MCF 10A (cell line): Measurements from ENCODE around the gene ABCA1. TPM values are rescaled to one million over a fixed set of nuclear protein-coding genes. Genes with fewer than 3 reads are reported as not detected.

Source experiments
- BruUV-seq: library from RNA; stranded (reverse); fragments of 400-500 nt; replicated peaks from 2 replicates; lab custom pipeline; 2021; lab: Mats Ljungman, UMichigan
- CTCF ChIA-PET: fragments of 300-600 bp; sonication (Branson Sonifier 250); formaldehyde crosslinking; extraction: SDS; loops from one replicate; lab custom pipeline; 2021; ENCODE audit warnings: antibody characterized with exemption, inconsistent platforms; lab: Yijun Ruan, JAX
- POLR2A ChIA-PET: fragments of 300-600, 350-650 bp; sonication (Branson Sonifier 250); formaldehyde crosslinking; extraction: SDS; loops from one replicate; lab custom pipeline; 2020; ENCODE audit warnings: antibody characterized with exemption, inconsistent platforms; lab: Yijun Ruan, JAX
- DNase-seq: peaks from one replicate; pipeline ENCODE4 v3.0.0-alpha.2; 2018; ENCODE audit not compliant: unreplicated experiment
- H3K27ac Mint-ChIP-seq: one replicate; pipeline ENCODE4 v1.8.0; 2022; ENCODE audit warnings: mild to moderate bottlenecking, low read depth, mixed read lengths; ENCODE audit not compliant: unreplicated experiment
- H3K27me3 Mint-ChIP-seq: one replicate; pipeline ENCODE4 v1.8.0; 2022; ENCODE audit warnings: mixed read lengths; ENCODE audit not compliant: insufficient read depth, unreplicated experiment
- H3K36me3 Mint-ChIP-seq: one replicate; pipeline ENCODE4 v1.8.0; 2022; ENCODE audit warnings: mild to moderate bottlenecking, moderate library complexity, mixed read lengths; ENCODE audit not compliant: insufficient read depth, unreplicated experiment
- H3K4me1 Mint-ChIP-seq: one replicate; pipeline ENCODE4 v1.8.0; 2022; ENCODE audit warnings: mixed read lengths; ENCODE audit not compliant: insufficient read depth, unreplicated experiment
- H3K4me3 Mint-ChIP-seq: one replicate; pipeline ENCODE4 v1.8.0; 2022; ENCODE audit warnings: mild to moderate bottlenecking, moderate library complexity, mixed read lengths; ENCODE audit not compliant: unreplicated experiment
- H3K9me3 Mint-ChIP-seq: one replicate; pipeline ENCODE4 v1.8.0; 2022; ENCODE audit warnings: mixed read lengths; ENCODE audit not compliant: unreplicated experiment
- CTCF ChIP-seq: fragments of 200-600 bp; IDR thresholded peaks from one replicate; pipeline ENCODE4 v1.8.0; 2022; ENCODE audit warnings: antibody characterized with exemption, mild to moderate bottlenecking; ENCODE audit not compliant: unreplicated experiment
- intact Hi-C: fragments of 100-400 bp; cut with micrococcal nuclease; formaldehyde crosslinking; loops from 2 replicates; pipeline ENCODE4 v1.14.1; 2022
- total RNA-seq: library from RNA; stranded (reverse); gene quantifications from 2 replicates; pipeline ENCODE4 v1.2.3, GENCODE V29; 2022

ABCA1 gene
- total RNA-seq, 1 experiment from 2014 or later: 0.28 TPM

DNA sequence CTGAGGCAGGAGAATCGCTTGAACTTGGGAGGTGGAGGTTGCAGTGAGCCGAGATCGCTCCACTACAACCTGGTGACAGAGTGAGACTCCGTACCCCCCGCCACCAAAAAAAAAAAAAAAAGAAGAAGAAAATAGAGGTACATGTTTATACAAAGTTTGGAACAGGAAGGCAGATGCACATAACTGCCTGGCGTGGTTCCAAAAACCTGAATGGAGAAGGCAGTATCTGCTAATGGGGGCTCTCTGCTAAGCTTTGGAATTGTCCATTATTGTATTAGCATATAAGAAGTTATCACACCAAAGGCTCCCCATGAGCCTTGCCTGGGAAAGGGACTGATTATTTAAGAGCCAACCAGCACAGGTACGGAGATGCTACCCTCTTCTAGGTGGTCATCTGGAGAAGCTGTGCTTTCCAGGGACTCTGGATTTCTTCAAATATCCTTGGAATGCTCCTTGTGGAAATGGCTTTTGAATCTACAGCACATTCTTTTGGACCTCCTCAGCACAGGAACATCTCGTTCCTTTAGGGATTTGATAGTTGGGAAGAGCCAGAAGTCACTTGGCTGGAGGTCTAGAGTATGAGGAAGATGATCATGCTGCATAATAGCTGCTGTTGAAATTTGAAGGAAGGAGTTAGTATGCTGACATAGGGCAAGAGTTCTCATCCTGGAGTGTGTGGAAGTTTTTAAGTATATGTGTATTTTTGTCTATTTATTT lies 42.5 kb upstream of the ABCA1 start:
- Mint-ChIP-seq H3K9me3 (no peaks in the 10 kb centered on the region), H3K27ac (no peak overlapping the region), H3K27me3 (no peaks in the 10 kb centered on the region), H3K4me3 (no peak overlapping the region), H3K4me1 (peaks cover 16% of the 10 kb centered on the region), H3K36me3 (no peaks in the 10 kb centered on the region)
- no peak for DNase-seq
- CTCF ChIA-PET: interaction anchor here (0.6 to 1.3 kb wide), 7 partner anchors 11 to 578 kb away, joined by 3 to 6 read pairs (median 3); no protein-coding TSS in a partner anchor
- intact Hi-C loops: no loop called here
- BruUV-seq: no TSS peak
- POLR2A ChIA-PET: no interaction called here
- no peak for TF ChIP-seq CTCF

DNA sequence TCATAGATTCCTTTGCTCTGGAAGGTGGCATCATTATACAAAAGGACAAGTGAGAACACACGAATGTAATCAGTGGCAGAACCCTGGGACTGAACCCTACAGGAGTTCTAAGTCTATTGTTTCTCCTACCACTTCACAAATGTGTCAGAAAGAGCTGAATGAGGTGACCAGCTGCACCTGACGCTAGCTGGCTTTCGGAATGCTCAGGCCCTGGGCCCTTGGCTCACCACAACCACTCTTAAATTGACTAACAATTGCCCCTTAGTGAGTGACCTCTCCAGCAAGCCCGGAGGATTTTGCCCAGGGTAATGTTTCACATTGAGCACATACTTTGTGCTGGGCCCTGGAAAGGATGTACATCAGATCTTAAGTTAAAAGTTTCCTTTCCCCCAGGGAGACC lies 41.2 kb upstream of the ABCA1 start:
- peak overlapping the region; percentile 82 for H3K4me3 Mint-ChIP-seq
- no peaks in the 10 kb centered on the region for H3K9me3 Mint-ChIP-seq
- intact Hi-C loops: loop anchor here (5.0 kb wide), 1 partner anchor 93 kb away; no protein-coding TSS in a partner anchor
- BruUV-seq: no TSS peak
- peaks cover 16% of the 10 kb centered on the region for H3K4me1 Mint-ChIP-seq
- H3K36me3 Mint-ChIP-seq: no peaks in the 10 kb centered on the region
- ChIA-PET POLR2A (interaction anchor here (0.7 to 1.6 kb wide), 5 partner anchors 16 to 179 kb away, joined by 3 to 7 read pairs (median 4); no protein-coding TSS in a partner anchor), CTCF (interaction anchor here (0.6 to 1.2 kb wide), 5 partner anchors 16 to 207 kb away, joined by 3 to 6 read pairs (median 3); no protein-coding TSS in a partner anchor)
- H3K27ac Mint-ChIP-seq: no peak overlapping the region
- DNase-seq: no peak
- no peak for TF ChIP-seq CTCF
- no peaks in the 10 kb centered on the region for H3K27me3 Mint-ChIP-seq

- TF ChIP-seq CTCF: no peak
- no peaks in the 10 kb centered on the region for H3K27me3 Mint-ChIP-seq
- no TSS peak for BruUV-seq
- peak overlapping the region; percentile 82 for H3K27ac Mint-ChIP-seq
- H3K36me3 Mint-ChIP-seq: no peaks in the 10 kb centered on the region
- DNase-seq: peak; percentile 93
- peaks cover 16% of the 10 kb centered on the region for H3K4me1 Mint-ChIP-seq
- POLR2A ChIA-PET: interaction anchor here (0.7 to 1.6 kb wide), 6 partner anchors 17 to 179 kb away, joined by 3 to 7 read pairs (median 4); no protein-coding TSS in a partner anchor
- peak overlapping the region; percentile 82 for H3K4me3 Mint-ChIP-seq
- CTCF ChIA-PET: interaction anchor here (0.6 to 1.2 kb wide), 4 partner anchors 45 to 165 kb away, joined by 3 to 6 read pairs (median 3); no protein-coding TSS in a partner anchor
- H3K9me3 Mint-ChIP-seq: no peaks in the 10 kb centered on the region
- intact Hi-C loops: loop anchor here (1.0 to 5.0 kb wide), 2 partner anchors 94 to 189 kb away; no protein-coding TSS in a partner anchor
These were observed 40.3 kb upstream of the ABCA1 start for GRCh38 chr9:104968025-104968982.
